Muscle of leg (tissue), 11 donors: ENCODE measurements around the gene COL4A2. TPM values are rescaled to one million over a fixed set of nuclear protein-coding genes. Genes with fewer than 3 reads are reported as not detected.
A peak's percentile ranks its signal among the peaks of the same experiment; 100 is the strongest.

Experiments used
- DNase-seq: peaks from one replicate; pipeline ENCODE4 v3.0.0; 2013
- H3K27ac ChIP-seq: one replicate; pipeline ENCODE4 v1.5.1; 2013; ENCODE audit warnings: mild to moderate bottlenecking, low read length, control low read depth
- H3K27me3 ChIP-seq: one replicate; pipeline ENCODE4 v1.6.1; 2013; ENCODE audit warnings: low read length; ENCODE audit not compliant: control insufficient read depth, insufficient read depth
- H3K36me3 ChIP-seq: one replicate; pipeline ENCODE4 v1.6.1; 2013; ENCODE audit warnings: low read length; ENCODE audit not compliant: control insufficient read depth, insufficient read depth
- H3K4me1 ChIP-seq: one replicate; pipeline ENCODE4 v1.6.1; 2013; ENCODE audit warnings: low read length; ENCODE audit not compliant: control insufficient read depth, insufficient read depth
- H3K4me3 ChIP-seq: one replicate; pipeline ENCODE4 v1.5.1; 2013; ENCODE audit warnings: low read length, control low read depth
- H3K9me3 ChIP-seq: replicated peaks from 2 replicates; pipeline ENCODE4 v1.6.1; 2013; ENCODE audit warnings: low read depth, low read length; ENCODE audit not compliant: control insufficient read depth
- WGBS: methylation state at CpG from one replicate; pipeline ENCODE4 v1.1.5; 2013; ENCODE audit warnings: missing lambda C conversion rate; ENCODE audit not compliant: insufficient coverage; 5-methylcytosine and 5-hydroxymethylcytosine counted together
- polyA plus RNA-seq, 8 donors: library from polyadenylated mRNA; unstranded; fragments of 120-200 nt; gene quantifications; one replicate each; pipeline versions ENCODE4 v1.2.1 to v1.2.3, GENCODE V29; 2013; ENCODE audit warnings: inconsistent platforms in 1 of 8, low replicate concordance in 1 of 8; ENCODE audit not compliant: insufficient read length in 8 of 8, insufficient read depth in 1 of 8
- total RNA-seq: library from RNA; stranded (reverse); fragments of 120-200 nt; gene quantifications from one replicate; pipeline ENCODE4 v1.2.4, GENCODE V29; 2013

The COL4A2 gene
- total and polyA plus RNA-seq, 9 donors = 429 to 712 (median 555) TPM

GRCh38 chr13:110557610-110558305, 250.7 kb downstream of the COL4A2 start:
- H3K27ac ChIP-seq = no peak overlapping the region
- DNase-seq = no peak
- peaks cover 14% of the 10 kb centered on the region for H3K27me3 ChIP-seq
- no peaks in the 10 kb centered on the region for H3K9me3 ChIP-seq
- no peaks in the 10 kb centered on the region for H3K36me3 ChIP-seq
- 83% methylated on average over 22 of the region's 23 CpGs for WGBS
- peaks cover 11% of the 10 kb centered on the region for H3K4me1 ChIP-seq
- no peak overlapping the region for H3K4me3 ChIP-seq

DNA sequence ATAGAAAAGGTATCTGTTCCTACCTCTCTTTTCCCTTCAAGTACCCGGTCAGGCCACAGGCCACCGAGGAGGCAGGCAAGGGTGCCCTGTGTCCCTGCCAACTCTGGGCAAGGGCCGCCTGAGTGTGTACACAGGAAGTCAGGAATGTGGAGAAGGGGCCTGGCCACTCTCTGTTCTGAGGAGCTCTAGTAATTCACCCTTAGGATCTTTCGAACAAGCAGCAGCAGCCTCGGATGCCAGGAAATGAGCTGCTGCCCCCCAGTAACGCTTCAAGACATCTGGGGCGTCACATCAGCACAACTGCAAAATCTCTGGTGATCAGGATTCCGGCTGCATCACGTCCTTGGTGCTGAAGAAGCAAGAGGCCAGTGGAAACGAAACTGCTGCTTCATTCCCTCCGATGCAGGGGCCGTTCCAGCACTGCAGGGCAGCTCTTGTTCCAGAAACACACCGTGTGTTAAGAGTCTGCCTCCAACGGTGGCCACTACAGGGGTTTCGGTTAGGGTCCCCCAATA, 252.4 kb downstream of the COL4A2 start:
- peak; percentile 51 for DNase-seq
- H3K9me3 ChIP-seq = no peaks in the 10 kb centered on the region
- no peak overlapping the region for H3K4me3 ChIP-seq
- H3K27me3 ChIP-seq = peaks cover 16% of the 10 kb centered on the region
- no peaks in the 10 kb centered on the region for H3K36me3 ChIP-seq
- H3K4me1 ChIP-seq = peaks cover 11% of the 10 kb centered on the region
- 39% methylated on average over 14 of the region's 15 CpGs for WGBS
- H3K27ac ChIP-seq = no peak overlapping the region

GRCh38 chr13:110559986-110560385, 252.9 kb downstream of the COL4A2 start:
- WGBS = 81% methylated on average over 3 of the region's 6 CpGs
- H3K4me3 ChIP-seq = no peak overlapping the region
- H3K9me3 ChIP-seq = no peaks in the 10 kb centered on the region
- DNase-seq = no peak
- peaks cover 16% of the 10 kb centered on the region for H3K27me3 ChIP-seq
- peaks cover 11% of the 10 kb centered on the region for H3K4me1 ChIP-seq
- no peaks in the 10 kb centered on the region for H3K36me3 ChIP-seq
- no peak overlapping the region for H3K27ac ChIP-seq

GRCh38 chr13:110560601-110561343, 253.7 kb downstream of the COL4A2 start:
- H3K4me3 ChIP-seq = peak overlapping the region; percentile 61
- H3K27ac ChIP-seq = peak overlapping the region; percentile 63
- no peaks in the 10 kb centered on the region for H3K36me3 ChIP-seq
- 3% methylated on average over 25 of the region's 29 CpGs for WGBS
- peaks cover 11% of the 10 kb centered on the region for H3K4me1 ChIP-seq
- H3K9me3 ChIP-seq = no peaks in the 10 kb centered on the region
- peak; percentile 37 for DNase-seq
- H3K27me3 ChIP-seq = peaks cover 16% of the 10 kb centered on the region

DNA sequence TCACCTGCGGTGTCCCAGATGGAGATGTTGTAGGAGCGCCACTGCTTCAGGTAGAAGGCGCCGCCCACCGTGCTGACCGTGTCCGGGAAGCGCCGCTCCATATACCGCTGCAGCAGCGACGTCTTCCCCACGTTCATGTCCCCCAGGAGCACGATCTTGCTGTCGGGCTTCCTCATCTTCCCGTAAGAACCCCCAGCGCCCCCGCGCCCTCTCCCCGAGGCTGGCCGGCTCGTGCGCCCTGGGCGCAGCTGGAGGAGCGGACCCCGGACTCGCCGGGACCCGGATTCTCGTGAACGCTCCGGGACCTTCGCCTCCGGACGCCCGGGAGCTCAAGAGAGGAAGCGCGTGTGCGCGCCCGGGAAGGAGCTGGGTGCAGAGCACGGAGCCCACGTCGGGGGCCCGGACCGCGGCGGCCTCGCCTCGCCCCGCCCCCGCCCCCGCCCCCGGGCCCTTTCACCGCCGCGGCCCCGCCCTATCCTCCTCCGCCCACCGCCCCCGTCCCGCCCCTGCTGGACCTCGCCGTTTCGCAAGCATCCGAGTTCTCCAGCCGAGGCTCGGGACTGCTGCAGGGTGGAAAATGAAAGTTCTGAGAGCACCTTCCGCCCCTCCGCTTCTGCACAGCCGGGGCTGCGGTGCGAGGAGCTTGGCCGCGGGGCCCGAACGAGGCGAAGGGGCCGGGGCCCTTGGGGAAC, 254.4 kb downstream of the COL4A2 start, which contains the start of gene RAB20:
Gene RAB20, minus strand, starts transcription at position 379 of the 692 bp plus-strand sequence. Its CDS starts 203 bp downstream, at position 176.
- DNase-seq = peak; percentile 93
- Histone ChIP-seq H3K4me3 (peak within 1 kb of the TSS; percentile 61), H3K27me3 (peaks cover 15% of the 10 kb centered on the region), H3K27ac (peak within 1 kb of the TSS; percentile 67), H3K9me3 (no peaks in the 10 kb centered on the region), H3K36me3 (no peaks in the 10 kb centered on the region), H3K4me1 (peaks cover 11% of the 10 kb centered on the region)
- 1% methylated on average over 44 of the region's 79 CpGs for WGBS

DNA sequence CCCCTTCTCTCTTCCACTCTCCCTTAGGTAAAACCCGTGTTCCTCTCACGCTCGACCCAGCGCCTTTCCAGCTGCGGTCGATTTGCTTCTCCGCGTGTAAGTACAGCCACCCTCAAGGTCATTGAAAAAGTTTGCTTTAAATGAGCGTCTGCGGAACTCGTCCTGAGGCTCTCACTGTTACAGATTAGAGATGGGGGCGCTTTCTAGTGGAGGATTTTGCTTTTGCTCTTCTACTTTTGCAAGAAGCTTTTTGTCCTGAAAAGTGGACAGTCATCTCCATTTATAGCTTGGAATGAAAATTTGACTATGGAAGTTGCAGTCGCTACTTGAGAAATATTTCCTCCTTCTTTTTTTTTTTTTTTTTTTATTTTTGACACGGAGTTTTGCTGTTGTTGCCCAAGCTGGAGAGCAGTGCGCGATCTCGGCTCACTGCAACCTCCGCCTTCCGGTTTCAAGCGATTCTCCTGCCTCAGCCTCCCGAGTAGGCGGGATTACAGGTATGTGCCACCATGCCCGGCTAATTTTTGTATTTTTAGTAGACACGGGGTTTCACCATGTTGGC, 255.0 kb downstream of the COL4A2 start:
- Histone ChIP-seq H3K27ac (peak overlapping the region; percentile 67), H3K36me3 (no peaks in the 10 kb centered on the region), H3K4me3 (peak overlapping the region; percentile 61), H3K9me3 (no peaks in the 10 kb centered on the region), H3K27me3 (peaks cover 13% of the 10 kb centered on the region), H3K4me1 (peaks cover 11% of the 10 kb centered on the region)
- whole genome bisulfite sequencing = 23% methylated on average over 21 of the region's 24 CpGs
- peak; percentile 77 for DNase-seq

Other genes with a start within 250 kb of the COL4A2 start
- 660 TPM for gene COL4A1, start 127 bp upstream of the COL4A2 start, total RNA-seq
- 100 to 1,000 TPM; 583 to 861 (median 738) TPM for gene COL4A1, start 127 bp upstream of the COL4A2 start, polyA plus RNA-seq